ENCODE data around the gene ALK. TPM values are rescaled to one million over a fixed set of nuclear protein-coding genes. Genes with fewer than 3 reads are reported as not detected.

The ALK gene
- polyA plus RNA-seq, 1 experiment = not detected

GRCh38 chr2:29392774-29393173 lies 528.6 kb downstream of the ALK start:
- TF ChIP-seq, protein P1, sequence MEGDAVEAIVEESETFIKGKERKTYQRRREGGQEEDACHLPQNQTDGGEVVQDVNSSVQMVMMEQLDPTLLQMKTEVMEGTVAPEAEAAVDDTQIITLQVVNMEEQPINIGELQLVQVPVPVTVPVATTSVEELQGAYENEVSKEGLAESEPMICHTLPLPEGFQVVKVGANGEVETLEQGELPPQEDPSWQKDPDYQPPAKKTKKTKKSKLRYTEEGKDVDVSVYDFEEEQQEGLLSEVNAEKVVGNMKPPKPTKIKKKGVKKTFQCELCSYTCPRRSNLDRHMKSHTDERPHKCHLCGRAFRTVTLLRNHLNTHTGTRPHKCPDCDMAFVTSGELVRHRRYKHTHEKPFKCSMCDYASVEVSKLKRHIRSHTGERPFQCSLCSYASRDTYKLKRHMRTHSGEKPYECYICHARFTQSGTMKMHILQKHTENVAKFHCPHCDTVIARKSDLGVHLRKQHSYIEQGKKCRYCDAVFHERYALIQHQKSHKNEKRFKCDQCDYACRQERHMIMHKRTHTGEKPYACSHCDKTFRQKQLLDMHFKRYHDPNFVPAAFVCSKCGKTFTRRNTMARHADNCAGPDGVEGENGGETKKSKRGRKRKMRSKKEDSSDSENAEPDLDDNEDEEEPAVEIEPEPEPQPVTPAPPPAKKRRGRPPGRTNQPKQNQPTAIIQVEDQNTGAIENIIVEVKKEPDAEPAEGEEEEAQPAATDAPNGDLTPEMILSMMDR (IDR thresholded peaks at IDR 0.05; ENCODE audit: low read depth, low read length) = no peak
- no peak overlapping the region for H3K4me3 ChIP-seq (ENCODE audit: low read depth, low read length)
- ChIA-PET CTCF (no interaction called here), POLR2A (no interaction called here)
- H3K27ac ChIP-seq (ENCODE audit: low read depth, low read length) = no peak overlapping the region
- no peak for DNase-seq (ENCODE audit: low read depth, low spot score)
- H3K27me3 ChIP-seq (ENCODE audit: control insufficient read depth, insufficient read depth, low read length) = peaks cover 2% of the 10 kb centered on the region
- H3K9me3 ChIP-seq (ENCODE audit: control insufficient read depth, insufficient read depth, low read length) = no peaks in the 10 kb centered on the region

- Histone ChIP-seq H3K27me3 (ENCODE audit: control insufficient read depth, insufficient read depth, low read length) (peaks cover 13% of the 10 kb centered on the region), H3K4me3 (ENCODE audit: low read depth, low read length) (no peak overlapping the region), H3K27ac (ENCODE audit: low read depth, low read length) (no peak overlapping the region), H3K9me3 (ENCODE audit: control insufficient read depth, insufficient read depth, low read length) (no peaks in the 10 kb centered on the region)
- CTCF ChIA-PET = no interaction called here
- POLR2A ChIA-PET = no interaction called here
- no peak for DNase-seq (ENCODE audit: low read depth, low spot score)
- TF ChIP-seq, protein P1 (IDR thresholded peaks at IDR 0.05; ENCODE audit: low read depth, low read length) = no peak
Observed at GRCh38 chr2:29390136-29390535, 531.2 kb downstream of the ALK start.

GRCh38 chr2:29389686-29390085 lies 531.7 kb downstream of the ALK start:
- POLR2A ChIA-PET = no interaction called here
- CTCF ChIA-PET = no interaction called here
- Histone ChIP-seq H3K27ac (ENCODE audit: low read depth, low read length) (no peak overlapping the region), H3K9me3 (ENCODE audit: control insufficient read depth, insufficient read depth, low read length) (no peaks in the 10 kb centered on the region), H3K27me3 (ENCODE audit: control insufficient read depth, insufficient read depth, low read length) (peaks cover 13% of the 10 kb centered on the region), H3K4me3 (ENCODE audit: low read depth, low read length) (no peak overlapping the region)
- TF ChIP-seq, protein P1 (IDR thresholded peaks at IDR 0.05; ENCODE audit: low read depth, low read length) = no peak
- DNase-seq (ENCODE audit: low read depth, low spot score) = no peak

- no peak for DNase-seq (ENCODE audit: low read depth, low spot score)
- TF ChIP-seq, protein P1 (IDR thresholded peaks at IDR 0.05; ENCODE audit: low read depth, low read length) = no peak
- no peaks in the 10 kb centered on the region for H3K9me3 ChIP-seq (ENCODE audit: control insufficient read depth, insufficient read depth, low read length)
- no peak overlapping the region for H3K27ac ChIP-seq (ENCODE audit: low read depth, low read length)
- H3K4me3 ChIP-seq (ENCODE audit: low read depth, low read length) = no peak overlapping the region
- CTCF ChIA-PET = interaction anchor here (1.0 kb wide), 1 partner anchor 79 kb away, joined by 4 read pairs; no protein-coding TSS in a partner anchor
- peaks cover 14% of the 10 kb centered on the region for H3K27me3 ChIP-seq (ENCODE audit: control insufficient read depth, insufficient read depth, low read length)
- POLR2A ChIA-PET = no interaction called here
Observed at GRCh38 chr2:29388071-29388470, 533.3 kb downstream of the ALK start.

DNA sequence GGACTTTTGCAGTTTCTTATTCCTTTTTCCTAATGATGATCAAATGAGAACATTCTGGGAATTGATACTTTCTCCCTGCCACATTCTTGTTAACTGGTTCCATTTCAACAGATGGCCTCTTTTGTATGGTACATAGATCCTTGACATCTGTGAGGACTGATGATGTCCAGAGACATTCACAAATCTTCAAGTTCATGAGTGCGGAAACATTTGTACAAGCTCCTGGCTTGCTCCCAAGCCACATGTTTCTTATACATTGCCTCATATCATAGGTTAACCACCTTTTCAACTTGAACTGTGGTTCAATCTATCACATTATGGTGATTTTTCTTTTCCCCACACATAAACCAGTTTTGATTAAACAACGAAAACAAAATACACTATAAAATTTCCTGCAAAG lies 538.9 kb downstream of the ALK start:
- CTCF ChIA-PET = no interaction called here
- TF ChIP-seq, protein P1 (IDR thresholded peaks at IDR 0.05; ENCODE audit: low read depth, low read length) = no peak
- H3K27ac ChIP-seq (ENCODE audit: low read depth, low read length) = no peak overlapping the region
- no peak for DNase-seq (ENCODE audit: low read depth, low spot score)
- POLR2A ChIA-PET = no interaction called here
- no peaks in the 10 kb centered on the region for H3K9me3 ChIP-seq (ENCODE audit: control insufficient read depth, insufficient read depth, low read length)
- peaks cover 17% of the 10 kb centered on the region for H3K27me3 ChIP-seq (ENCODE audit: control insufficient read depth, insufficient read depth, low read length)
- H3K4me3 ChIP-seq (ENCODE audit: low read depth, low read length) = no peak overlapping the region
